ENCODE results near the gene DLK1. TPM values are rescaled to one million over a fixed set of nuclear protein-coding genes. Genes with fewer than 3 reads are reported as not detected.

DLK1 gene
- total and polyA plus RNA-seq, 2 of the 13 experiments (the other 11 are each of a cell fraction or from before 2014, with no cell fraction given): 95.5 to 312 TPM

DNA sequence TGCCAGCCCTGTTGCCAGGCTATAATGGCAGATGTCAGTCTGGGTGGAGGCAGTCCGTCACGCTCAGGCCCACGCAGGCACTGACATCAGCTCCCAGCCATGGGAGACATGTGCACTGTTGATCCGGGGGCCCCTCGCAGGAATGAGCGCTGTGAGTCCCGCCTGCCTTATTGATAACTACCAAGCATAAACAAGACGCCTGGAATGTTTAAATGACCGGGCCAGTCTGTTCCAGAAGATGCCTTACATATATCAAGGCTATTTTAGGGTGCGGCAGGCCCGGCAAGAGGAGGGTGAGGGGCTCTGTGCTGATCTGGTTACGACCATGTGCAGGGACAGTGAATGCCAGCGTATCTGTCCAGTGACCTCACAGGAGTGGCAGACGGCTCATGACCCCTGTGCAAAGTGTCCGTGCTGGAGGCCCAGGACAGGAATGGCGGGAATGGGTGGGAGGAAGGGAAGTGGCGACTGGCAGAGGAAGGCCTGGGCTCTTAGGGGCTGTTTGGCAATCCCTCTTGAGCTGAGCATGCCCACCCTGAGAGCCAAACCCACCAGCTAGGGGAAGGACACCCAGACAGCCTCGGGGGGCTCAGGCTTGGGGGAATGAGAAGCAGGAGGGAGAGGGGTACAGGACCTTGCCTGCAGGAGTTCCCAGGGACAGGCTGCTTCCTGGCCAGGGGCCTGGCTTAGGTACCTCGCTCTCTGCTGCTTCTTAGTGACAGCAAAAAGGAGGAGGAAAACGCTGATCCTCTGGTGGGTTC is 49.3 kb downstream of the DLK1 start:
- Histone ChIP-seq H3K36me3 (replicated peaks in 1 of 2; ENCODE audit: control insufficient read depth in 1 of 2, insufficient read depth in 2 of 2, low read length in 2 of 2) (no peaks in the 10 kb centered on the region), H3K9me3 (ENCODE audit: low read length) (peaks cover 6% of the 10 kb centered on the region), H3K27ac (ENCODE audit: extremely low read length, insufficient read depth, low read length) (no peak overlapping the region), H3K4me2 (ENCODE audit: low read depth, low read length) (no peak overlapping the region), H3K27me3 (ENCODE audit: control insufficient read depth in 1 of 2, insufficient read depth in 2 of 2, low read length in 2 of 2) (no peaks in the 10 kb centered on the region), H2AFZ (ENCODE audit: low read length) (no peak overlapping the region), H3K4me3 (replicated peaks in 1 of 3; ENCODE audit: insufficient read depth in 1 of 3, low read depth in 2 of 3, low read length in 3 of 3) (no peak overlapping the region), H3K79me2 (ENCODE audit: insufficient read depth, low read length) (no peaks in the 10 kb centered on the region), H3K9ac (ENCODE audit: insufficient read depth, low read depth, low read length) (no peak overlapping the region), H3K4me1 (ENCODE audit: insufficient read depth, low read length) (peaks cover 20% of the 10 kb centered on the region), H4K20me1 (ENCODE audit: insufficient read depth, low read length) (no peaks in the 10 kb centered on the region)
- TF ChIP-seq ZBTB38 (CRISPR knock-in tag; IDR thresholded peaks at IDR 0.05) (peak; percentile 62), ZBTB33 (CRISPR knock-in tag; IDR thresholded peaks at IDR 0.05) (peak; percentile 57; the same call in 1 of the 2 replicates), RBFOX2 (IDR thresholded peaks at IDR 0.05; ENCODE audit: low read depth, low read length) (no peak), ZNF44 (CRISPR knock-in tag; IDR thresholded peaks at IDR 0.05) (no peak)
- TF ChIP-seq, protein P1, sequence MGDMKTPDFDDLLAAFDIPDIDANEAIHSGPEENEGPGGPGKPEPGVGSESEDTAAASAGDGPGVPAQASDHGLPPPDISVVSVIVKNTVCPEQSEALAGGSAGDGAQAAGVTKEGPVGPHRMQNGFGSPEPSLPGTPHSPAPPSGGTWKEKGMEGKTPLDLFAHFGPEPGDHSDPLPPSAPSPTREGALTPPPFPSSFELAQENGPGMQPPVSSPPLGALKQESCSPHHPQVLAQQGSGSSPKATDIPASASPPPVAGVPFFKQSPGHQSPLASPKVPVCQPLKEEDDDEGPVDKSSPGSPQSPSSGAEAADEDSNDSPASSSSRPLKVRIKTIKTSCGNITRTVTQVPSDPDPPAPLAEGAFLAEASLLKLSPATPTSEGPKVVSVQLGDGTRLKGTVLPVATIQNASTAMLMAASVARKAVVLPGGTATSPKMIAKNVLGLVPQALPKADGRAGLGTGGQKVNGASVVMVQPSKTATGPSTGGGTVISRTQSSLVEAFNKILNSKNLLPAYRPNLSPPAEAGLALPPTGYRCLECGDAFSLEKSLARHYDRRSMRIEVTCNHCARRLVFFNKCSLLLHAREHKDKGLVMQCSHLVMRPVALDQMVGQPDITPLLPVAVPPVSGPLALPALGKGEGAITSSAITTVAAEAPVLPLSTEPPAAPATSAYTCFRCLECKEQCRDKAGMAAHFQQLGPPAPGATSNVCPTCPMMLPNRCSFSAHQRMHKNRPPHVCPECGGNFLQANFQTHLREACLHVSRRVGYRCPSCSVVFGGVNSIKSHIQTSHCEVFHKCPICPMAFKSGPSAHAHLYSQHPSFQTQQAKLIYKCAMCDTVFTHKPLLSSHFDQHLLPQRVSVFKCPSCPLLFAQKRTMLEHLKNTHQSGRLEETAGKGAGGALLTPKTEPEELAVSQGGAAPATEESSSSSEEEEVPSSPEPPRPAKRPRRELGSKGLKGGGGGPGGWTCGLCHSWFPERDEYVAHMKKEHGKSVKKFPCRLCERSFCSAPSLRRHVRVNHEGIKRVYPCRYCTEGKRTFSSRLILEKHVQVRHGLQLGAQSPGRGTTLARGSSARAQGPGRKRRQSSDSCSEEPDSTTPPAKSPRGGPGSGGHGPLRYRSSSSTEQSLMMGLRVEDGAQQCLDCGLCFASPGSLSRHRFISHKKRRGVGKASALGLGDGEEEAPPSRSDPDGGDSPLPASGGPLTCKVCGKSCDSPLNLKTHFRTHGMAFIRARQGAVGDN (CRISPR knock-in tag; IDR thresholded peaks at IDR 0.05): peak; percentile 50
- ChIA-PET CTCF (ENCODE audit: low intra/inter-chr PET ratio, low total read pairs) (no interaction called here), POLR2A (no interaction called here)
- WGBS (ENCODE audit: low lambda C conversion rate): 94% methylated on average over 16 of the region's 20 CpGs
- FAIRE-seq (no peak), ATAC-seq (no peak), DNase-seq (ENCODE audit: low spot score) (no peak)
- no TSS peak for BruUV-seq (replicated peaks)
- in situ Hi-C loops (cut with HindIII; ENCODE audit: extremely low pct_ligation_motif_present, low pct_unique_long_range_greater_than_20kb) (no loop called here), intact Hi-C loops (cut with micrococcal nuclease; ENCODE audit: unreplicated experiment) (no loop called here)
